Measurements from ENCODE around the gene OR9Q1. TPM values are rescaled to one million over a fixed set of nuclear protein-coding genes. Genes with fewer than 3 reads are reported as not detected.

The OR9Q1 gene
- total RNA-seq, 2 donors from 2014 or later = not detected

DNA sequence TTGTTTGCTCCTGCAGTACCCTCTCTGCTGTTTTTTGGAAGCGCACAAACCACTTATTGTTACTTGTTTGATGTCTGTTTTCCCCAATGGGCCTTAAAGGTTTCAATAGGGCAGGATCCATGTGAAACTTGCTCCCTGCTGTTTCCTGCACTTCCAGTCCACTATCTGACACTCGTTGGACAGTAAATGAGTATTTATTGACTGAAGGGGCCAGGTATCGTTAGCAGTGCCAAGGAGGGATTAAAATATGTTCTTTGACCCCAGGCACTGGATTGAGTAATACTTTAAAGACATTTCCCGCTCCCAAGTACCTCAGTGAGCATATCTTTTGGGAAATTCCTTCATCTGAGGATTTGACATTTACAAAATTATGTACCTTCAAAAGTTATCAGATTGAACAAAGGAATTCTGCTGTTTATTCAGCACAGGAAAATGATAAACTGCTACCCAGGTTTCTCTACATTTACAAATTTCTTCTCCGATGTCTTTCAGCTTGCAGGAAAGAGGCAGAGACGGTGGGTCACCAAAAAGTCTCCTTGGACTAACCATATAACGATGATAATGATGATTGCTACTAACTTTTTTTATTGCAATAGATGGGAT is 141.9 kb downstream of the OR9Q1 start:
- intact Hi-C loops (cut with DNase I) = no loop called here
- no peaks in the 10 kb centered on the region for H3K9me3 ChIP-seq
- H3K4me3 ChIP-seq = no peak overlapping the region
- H3K27me3 ChIP-seq = no peaks in the 10 kb centered on the region
- peak; percentile 48 for DNase-seq
- H3K27ac ChIP-seq = no peak overlapping the region
- TF ChIP-seq, protein P1, sequence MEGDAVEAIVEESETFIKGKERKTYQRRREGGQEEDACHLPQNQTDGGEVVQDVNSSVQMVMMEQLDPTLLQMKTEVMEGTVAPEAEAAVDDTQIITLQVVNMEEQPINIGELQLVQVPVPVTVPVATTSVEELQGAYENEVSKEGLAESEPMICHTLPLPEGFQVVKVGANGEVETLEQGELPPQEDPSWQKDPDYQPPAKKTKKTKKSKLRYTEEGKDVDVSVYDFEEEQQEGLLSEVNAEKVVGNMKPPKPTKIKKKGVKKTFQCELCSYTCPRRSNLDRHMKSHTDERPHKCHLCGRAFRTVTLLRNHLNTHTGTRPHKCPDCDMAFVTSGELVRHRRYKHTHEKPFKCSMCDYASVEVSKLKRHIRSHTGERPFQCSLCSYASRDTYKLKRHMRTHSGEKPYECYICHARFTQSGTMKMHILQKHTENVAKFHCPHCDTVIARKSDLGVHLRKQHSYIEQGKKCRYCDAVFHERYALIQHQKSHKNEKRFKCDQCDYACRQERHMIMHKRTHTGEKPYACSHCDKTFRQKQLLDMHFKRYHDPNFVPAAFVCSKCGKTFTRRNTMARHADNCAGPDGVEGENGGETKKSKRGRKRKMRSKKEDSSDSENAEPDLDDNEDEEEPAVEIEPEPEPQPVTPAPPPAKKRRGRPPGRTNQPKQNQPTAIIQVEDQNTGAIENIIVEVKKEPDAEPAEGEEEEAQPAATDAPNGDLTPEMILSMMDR (IDR thresholded peaks at IDR 0.05) = no peak
- no peaks in the 10 kb centered on the region for H3K4me1 ChIP-seq
- no peaks in the 10 kb centered on the region for H3K36me3 ChIP-seq
- H3K9ac ChIP-seq (ENCODE audit: low read depth in 2 of 2, low read length in 2 of 2) = peak overlapping the region in 1 of 2 donors; percentile 19

DNA sequence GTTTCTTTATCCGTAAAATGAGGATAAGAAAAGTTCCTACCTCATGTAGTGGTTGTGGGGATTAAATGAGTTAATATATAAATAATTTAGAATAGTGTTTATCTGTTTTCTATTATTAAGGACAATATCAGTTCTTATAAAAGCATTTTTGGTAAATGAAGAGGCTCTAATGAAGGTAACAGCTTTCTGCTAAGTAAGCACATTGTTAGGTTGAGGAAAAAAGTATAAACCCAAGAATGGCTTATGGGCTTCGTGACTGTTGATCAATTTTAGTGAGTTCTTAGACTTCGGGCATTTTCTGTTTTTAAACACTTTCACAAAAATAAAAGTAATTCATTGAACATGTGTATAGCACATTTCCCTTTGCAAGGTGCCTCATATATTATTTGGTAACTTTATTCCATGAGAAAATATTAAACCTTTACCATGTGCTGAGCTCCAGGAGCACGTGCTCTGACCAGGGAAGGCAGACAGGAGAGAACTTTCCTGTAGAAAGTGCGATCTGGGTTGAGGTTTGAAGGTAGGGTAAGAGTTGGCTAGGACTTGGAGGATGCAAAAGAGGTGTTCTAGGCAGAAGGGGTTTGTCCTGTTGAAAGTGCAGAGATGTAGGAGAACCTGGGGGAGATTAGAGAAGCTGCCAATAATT is 153.9 kb downstream of the OR9Q1 start:
- TF ChIP-seq, protein P1 (IDR thresholded peaks at IDR 0.05) = no peak
- Histone ChIP-seq H3K4me3 (no peak overlapping the region), H3K4me1 (no peaks in the 10 kb centered on the region), H3K9me3 (no peaks in the 10 kb centered on the region), H3K27ac (no peak overlapping the region), H3K36me3 (no peaks in the 10 kb centered on the region), H3K9ac (ENCODE audit: low read depth in 2 of 2, low read length in 2 of 2) (no peak overlapping the region), H3K27me3 (no peaks in the 10 kb centered on the region)
- DNase-seq = no peak
- intact Hi-C loops (cut with DNase I) = no loop called here

DNA sequence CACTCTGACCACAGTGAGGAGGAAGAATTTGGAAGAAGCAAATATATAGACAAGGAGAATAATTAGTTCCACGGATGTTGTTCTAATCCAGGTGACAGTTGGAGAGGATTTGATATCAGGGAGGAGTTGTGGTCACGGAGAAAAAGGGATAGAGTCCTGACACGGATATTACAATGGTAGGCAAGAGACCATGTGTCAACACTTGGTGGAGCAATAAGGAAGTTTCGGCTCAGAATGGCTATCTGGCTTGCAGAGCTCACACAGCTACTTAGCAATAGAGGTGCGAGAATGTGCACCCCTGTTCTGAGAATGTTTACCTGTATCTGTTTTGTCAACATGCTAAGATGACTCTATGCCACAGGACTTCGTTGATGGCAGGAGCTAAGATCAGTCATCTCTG is 154.8 kb downstream of the OR9Q1 start:
- no peaks in the 10 kb centered on the region for H3K4me1 ChIP-seq
- H3K27ac ChIP-seq = no peak overlapping the region
- H3K27me3 ChIP-seq = no peaks in the 10 kb centered on the region
- H3K9ac ChIP-seq (ENCODE audit: low read depth in 2 of 2, low read length in 2 of 2) = no peak overlapping the region
- peak; percentile 34 for DNase-seq
- TF ChIP-seq, protein P1 (IDR thresholded peaks at IDR 0.05) = no peak
- intact Hi-C loops (cut with DNase I) = no loop called here
- no peaks in the 10 kb centered on the region for H3K9me3 ChIP-seq
- H3K4me3 ChIP-seq = no peak overlapping the region
- no peaks in the 10 kb centered on the region for H3K36me3 ChIP-seq

DNA sequence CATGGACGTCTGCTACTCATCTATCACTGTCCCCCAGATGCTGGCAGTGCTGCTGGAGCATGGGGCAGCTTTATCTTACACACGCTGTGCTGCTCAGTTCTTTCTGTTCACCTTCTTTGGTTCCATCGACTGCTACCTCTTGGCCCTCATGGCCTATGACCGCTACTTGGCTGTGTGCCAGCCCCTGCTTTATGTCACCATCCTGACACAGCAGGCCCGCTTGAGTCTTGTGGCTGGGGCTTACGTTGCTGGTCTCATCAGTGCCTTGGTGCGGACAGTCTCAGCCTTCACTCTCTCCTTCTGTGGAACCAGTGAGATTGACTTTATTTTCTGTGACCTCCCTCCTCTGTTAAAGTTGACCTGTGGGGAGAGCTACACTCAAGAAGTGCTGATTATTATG is 156.0 kb downstream of the OR9Q1 start:
- H3K4me3 ChIP-seq = no peak overlapping the region
- H3K27me3 ChIP-seq = no peaks in the 10 kb centered on the region
- no peak overlapping the region for H3K9ac ChIP-seq (ENCODE audit: low read depth in 2 of 2, low read length in 2 of 2)
- H3K4me1 ChIP-seq = no peaks in the 10 kb centered on the region
- no peaks in the 10 kb centered on the region for H3K36me3 ChIP-seq
- no peak overlapping the region for H3K27ac ChIP-seq
- intact Hi-C loops (cut with DNase I) = no loop called here
- H3K9me3 ChIP-seq = no peaks in the 10 kb centered on the region
- TF ChIP-seq, protein P1 (IDR thresholded peaks at IDR 0.05) = no peak
- no peak for DNase-seq

DNA sequence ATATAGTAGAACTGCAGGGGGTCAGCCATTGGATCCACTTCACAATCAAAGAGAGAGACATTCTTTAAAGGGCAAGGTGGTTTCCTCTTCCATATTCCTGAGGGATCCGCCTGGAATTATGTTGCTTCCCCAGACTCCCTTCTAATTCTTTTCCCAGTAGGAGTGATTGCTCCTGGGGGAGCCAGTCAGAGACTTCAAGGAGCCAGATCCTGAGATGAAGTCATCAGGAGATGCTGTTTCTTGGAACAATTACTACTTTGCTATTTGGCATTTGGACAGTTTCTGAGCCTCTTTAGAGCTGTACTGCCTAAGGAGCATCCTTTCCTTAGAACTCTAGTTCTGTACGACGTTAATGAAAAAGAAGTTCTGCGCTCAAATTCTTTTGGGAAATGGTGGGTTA is 163.3 kb downstream of the OR9Q1 start:
- DNase-seq = no peak
- H3K9me3 ChIP-seq = no peaks in the 10 kb centered on the region
- no peak overlapping the region for H3K27ac ChIP-seq
- no peaks in the 10 kb centered on the region for H3K4me1 ChIP-seq
- no peak overlapping the region for H3K4me3 ChIP-seq
- intact Hi-C loops (cut with DNase I) = no loop called here
- H3K9ac ChIP-seq (ENCODE audit: low read depth in 2 of 2, low read length in 2 of 2) = no peak overlapping the region
- no peaks in the 10 kb centered on the region for H3K27me3 ChIP-seq
- TF ChIP-seq, protein P1 (IDR thresholded peaks at IDR 0.05) = no peak
- H3K36me3 ChIP-seq = no peaks in the 10 kb centered on the region

All from colonic mucosa (tissue), 4 donors.